ENCODE results near the gene CACUL1.
"Not testable (repeated sequence)": the region's sequence is repeated elsewhere in the genome, so short reads cannot be mapped to it uniquely, and the experiment has no call there.

The CACUL1 gene

DNA sequence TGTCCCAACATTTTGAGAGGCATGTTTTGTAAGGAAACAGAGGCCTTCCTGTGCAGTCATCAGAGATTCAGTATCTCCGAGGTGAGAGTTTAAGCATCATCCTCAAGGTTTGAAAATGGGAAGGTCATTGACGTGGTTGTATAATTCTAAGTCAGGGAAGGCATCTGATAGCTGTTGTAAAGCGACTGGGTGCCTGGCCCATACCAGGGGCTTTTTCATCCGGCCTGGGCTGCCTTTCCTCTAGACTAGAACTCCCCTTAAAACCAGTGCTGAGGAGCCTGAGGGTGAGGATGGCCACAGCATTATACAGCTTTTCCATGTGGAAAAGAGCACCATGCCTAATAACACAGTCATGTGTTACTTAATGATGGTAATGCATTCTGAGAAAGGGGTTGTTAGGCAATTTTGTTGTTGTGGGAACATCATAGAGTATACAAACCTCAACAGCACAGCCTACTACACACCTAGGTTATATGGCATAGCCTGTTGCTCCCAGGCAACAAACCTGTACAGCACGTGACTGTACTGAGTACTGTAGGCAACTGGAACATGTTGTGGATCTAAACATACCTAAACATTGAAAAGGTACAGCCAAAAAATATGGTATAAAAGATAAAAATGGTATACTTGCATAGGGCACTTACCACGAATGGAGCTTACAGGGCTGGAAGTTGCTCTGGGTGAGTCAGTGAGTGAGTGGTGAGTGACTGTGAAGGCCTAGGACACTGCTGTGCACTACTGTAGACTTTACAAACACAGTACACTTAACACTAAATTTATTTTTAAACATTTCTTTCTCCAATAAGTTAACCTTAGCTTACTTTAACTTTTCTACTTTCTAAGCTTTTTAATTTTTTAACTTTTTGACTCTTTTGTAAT, 13.5 kb upstream of the CACUL1 start:
- DNase-seq (ENCODE audit: low read depth in 2 of 2): no peak

DNA sequence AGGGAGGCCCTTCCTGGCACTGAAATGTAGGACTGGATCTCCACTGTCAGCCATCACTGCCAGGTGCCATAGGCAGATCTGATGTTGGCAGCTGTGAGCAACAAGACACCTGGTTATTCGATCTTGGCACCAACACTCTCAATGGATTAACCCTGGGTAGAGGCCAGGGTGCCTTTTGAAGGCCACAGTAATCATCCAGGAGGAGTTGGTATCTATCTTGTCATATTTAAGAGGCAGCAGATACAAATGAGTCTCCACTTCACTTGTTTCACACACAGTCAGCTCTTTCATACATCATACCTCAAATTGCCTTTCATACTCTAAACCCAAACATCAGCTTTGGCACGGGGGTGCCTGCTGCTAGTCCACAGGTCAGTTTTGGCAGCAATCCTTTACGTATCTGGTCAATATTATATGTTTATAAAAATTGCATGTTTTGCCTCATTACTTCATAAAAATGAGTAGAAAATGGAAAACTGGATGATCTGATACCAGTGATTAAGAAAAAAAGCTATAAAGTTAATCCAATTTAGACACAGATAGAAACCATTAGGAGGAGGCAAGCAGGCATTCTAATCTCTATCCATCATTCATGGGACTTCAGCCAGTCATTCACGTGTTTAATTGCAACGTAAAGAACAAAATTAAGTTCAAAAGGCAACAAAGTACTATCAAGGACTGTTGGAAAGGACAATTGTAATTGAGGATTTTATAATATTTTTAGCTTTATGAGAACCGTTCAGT, 12.7 kb upstream of the CACUL1 start:
- DNase-seq (ENCODE audit: low read depth in 2 of 2): no peak

DNA sequence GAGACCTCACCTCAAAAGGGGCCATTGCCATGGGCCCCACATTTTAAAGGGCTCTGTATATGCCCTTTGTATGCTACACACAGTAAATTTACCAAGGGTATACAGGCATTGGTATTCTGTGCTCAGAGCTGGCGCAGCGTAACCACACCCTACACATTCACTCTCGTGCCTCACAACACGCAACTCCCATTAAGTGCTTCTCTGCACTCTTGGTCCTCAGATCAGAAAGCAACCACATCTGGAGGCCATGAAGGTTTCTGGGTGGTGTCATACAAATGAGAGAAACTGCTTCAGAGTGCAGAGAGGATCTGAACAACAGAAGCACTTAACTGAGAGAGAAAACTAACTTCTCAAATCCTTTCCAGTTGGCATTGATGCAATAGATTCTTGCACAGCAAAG, 9.4 kb upstream of the CACUL1 start:
- DNase-seq (ENCODE audit: low read depth in 2 of 2): no peak

DNA sequence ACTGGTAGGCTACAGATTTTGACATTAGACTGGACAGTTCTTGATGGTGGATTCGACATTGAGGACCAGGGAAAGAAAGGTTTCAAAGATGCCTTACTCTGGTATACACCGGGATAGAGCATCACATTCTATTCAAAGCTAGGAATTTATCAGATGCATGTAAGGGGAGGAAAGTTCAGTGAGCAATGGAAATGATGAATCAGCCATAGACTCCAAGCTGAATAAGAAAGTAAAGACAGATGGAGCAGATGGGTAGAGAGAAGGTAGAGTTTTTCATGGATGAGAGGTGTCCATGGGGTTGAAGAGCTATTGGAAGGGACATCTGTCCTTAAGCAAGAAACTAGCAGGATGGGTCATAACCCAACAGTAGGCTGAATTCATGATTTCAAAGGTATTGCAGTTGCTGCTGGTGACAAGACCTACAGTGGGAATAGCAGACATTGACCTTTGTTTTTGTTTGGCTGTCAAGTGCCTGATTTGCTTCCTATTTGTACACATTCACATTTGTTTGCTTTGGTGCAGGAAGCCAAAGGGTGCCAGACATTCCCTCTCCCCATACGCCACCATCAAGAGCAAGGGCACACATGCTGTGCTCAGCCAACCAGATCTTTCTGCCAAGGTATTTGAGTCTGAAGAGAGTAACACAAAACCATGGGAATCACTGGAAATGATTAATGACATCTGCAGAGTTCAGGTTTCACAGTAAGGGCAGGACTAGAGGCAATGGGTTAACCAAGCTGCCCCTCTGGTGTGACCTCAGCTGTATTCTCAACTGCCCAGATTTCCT, 8.6 kb upstream of the CACUL1 start:
- no peak for DNase-seq (ENCODE audit: low read depth in 2 of 2)

DNA sequence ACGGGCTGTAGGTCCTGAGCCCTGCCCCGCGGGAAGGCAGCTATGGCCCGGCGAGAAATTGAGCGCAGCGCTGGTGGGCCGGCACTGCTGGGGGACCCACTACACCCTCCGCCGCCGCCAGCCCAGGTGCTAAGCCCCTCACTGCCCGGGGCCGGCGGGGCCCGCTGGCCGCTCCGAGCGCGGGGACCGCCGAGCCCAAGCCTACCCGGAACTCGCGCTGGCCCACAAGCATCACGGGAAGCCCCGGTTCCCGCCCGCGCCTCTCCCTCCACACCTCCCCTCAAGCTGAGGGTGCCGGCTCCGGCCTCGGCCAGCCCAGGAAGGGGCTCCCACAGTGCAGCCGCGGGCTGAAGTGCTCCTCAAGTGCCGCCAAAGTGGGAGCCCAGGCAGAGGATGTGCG, 5.5 kb upstream of the CACUL1 start:
- no peak for DNase-seq (ENCODE audit: low read depth in 2 of 2)

DNA sequence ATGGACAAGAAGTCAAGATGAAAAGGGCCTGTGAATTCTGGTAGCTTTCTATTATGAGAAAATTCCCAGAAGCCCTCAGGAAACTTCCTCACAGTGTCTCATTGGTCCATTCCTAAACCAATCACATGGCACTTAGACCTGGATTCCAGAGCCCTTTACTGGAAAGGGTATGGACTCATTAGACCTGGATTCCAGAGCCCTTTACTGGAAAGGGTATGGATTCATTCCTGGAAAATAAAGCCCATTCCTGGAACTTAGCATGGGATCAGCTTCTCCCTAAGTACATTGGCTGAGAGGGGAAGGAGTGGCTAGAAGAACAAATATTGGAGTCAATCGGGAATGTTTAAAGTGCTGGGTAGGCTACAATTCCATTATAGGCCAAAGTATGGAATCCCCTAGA, 3.7 kb upstream of the CACUL1 start:
- no peak for DNase-seq (ENCODE audit: low read depth in 2 of 2)

DNA sequence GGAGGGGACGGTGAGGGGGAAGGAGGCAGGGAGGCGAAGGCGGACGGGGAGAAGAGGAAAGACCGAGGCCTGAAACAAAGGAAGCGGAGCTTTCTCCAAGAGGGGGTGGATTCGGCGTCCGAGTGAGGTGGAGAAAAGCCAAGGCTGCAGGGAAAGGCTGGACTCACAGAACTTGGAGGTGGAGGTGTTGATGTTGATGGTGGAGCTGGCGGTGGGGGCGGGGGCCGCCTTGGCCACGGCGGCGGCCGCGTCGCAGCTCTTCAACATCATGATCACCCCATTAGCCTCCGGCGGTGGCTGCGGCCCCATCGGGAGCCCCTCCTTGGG, 578 bp downstream of the CACUL1 start:
- DNase-seq (ENCODE audit: low read depth in 2 of 2): peak in 1 of 2 experiments; percentile 19

DNA sequence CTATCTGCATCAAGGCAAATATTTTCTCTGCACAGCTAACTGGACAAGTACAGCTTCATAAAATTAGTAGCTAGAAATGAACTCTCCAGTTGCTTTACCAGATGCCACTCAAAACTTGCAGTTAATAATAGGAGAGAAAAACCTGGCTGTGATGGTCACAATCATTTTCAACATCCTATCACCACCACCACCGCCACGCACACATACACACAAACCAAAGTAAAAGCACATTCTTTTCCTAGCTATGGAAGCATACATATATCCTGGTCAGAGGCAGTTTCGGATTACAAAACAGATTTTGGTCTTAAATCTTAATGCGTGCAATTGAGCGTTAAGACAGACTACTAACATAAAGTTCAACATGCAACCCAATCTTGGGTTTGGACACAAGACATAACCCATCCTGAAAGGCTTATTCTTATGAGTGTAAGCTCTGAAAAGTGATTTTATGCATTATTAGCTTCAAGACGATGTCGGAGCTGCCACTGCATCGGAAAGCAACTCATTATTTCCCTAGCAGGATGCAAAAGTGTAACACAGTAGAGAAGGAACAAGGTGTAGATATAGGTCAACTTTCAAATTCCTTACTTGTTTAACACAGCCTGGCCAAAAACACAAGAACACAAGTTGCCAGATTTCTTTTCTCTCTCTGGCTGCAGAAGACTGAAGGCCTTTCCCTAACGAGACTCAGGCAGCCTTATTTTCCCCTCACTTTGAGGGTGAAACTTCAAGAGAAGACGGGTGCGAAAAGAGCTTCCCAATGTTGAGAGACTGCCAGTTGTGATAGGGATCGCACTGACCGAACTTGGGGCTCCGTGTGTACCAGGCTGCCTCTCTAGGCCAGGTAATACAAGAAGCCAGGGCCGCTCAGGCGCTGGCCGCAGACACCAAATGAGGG, 1.2 kb downstream of the CACUL1 start:
- DNase-seq (ENCODE audit: low read depth in 2 of 2): peak in 1 of 2 experiments; percentile 24

DNA sequence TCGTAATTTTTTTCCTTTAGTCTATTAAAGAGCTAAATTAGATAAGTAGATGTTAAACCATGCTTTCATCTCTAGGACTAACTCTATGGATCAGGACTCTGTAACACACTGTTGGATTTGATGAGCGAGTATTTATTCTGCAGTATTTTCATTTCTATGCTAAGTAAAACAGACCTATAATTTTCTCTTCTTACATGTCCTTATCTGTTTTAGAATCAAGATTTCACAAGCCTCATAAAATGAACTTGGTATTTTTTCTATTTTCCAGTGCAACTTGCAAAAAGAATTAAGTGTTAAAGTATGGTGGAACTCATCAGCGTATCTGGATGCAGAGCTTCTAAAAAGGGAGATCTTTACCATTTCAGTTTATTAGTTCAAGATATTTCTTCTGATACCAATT, 2.4 kb downstream of the CACUL1 start:
- no peak for DNase-seq (ENCODE audit: low read depth in 2 of 2)

DNA sequence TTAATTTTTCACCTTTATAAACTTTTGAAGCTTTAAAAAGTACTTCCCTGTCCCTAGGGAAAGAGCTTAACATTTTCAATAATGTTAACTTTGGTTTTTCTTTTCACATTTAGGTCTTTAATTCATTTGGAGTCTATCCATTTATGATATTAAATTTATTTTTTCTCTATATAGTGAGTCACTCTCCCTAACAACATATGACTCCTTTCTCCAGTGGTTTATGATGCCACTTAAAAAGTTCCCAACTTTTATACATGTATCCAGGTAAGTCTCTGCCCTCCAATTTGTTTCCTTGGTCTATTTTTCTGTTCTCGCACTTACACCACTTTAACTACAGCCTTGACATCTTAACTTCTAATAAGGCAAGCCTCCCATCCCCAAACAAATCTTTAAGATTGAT, 3.5 kb downstream of the CACUL1 start:
- no peak for DNase-seq (ENCODE audit: low read depth in 2 of 2)

DNA sequence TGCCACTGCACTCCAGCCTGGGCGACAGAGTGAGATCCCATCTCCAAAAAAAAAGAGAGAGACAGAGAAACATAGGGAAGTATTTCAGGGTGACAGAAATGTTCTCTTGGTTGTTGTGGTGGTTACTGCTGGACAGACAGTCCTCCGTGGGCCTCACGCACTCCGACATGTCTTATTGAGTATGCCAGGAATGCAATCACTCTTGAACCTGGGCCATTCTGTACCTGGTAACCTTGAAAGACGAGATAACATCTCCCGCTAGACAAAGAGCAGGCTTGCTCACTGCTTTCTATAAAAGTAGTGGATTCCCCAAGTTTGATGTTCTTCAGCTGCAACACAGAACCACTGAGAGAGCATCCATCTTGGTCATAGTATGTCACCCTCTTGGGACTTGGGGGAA, 6.7 kb downstream of the CACUL1 start:
- DNase-seq (ENCODE audit: low read depth in 2 of 2): no peak

DNA sequence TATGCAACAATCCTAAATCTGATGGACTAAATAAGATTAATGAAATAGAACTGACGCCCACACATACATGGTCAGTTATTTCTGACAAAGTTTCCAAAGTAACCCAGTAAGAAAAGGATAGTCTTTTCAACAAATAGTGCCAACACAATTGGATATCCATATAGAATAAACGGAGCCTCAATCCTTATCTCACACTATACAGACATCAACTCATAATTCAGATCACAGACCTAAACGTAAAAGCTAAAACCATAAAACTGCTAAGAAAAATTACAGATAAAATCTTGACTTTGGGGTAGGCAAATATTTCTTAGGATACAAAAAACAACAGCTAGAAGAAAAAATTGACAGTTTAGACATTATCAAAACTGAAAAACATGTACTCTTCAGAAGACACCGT, 8.5 kb downstream of the CACUL1 start:
- no peak for DNase-seq (ENCODE audit: low read depth in 2 of 2)

DNA sequence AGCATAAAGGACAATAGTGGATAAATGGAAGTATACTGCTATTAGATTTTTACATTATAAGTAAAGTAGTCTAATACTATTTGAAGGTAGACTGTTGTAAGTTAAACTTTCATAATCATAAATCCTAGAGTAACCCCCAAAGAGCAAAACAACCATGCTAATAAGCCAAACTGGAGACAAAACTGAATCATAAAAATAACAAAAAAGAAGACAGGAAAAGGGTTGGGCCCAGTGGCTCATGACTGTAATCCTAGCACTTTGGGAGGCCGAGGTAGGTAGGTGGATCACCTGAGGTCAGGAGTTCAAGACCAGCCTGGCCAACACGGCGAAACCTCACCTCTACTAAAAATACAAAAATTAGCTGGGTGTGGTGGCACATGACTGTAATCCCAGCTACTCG, 9.7 kb downstream of the CACUL1 start:
- no peak for DNase-seq (ENCODE audit: low read depth in 2 of 2)

DNA sequence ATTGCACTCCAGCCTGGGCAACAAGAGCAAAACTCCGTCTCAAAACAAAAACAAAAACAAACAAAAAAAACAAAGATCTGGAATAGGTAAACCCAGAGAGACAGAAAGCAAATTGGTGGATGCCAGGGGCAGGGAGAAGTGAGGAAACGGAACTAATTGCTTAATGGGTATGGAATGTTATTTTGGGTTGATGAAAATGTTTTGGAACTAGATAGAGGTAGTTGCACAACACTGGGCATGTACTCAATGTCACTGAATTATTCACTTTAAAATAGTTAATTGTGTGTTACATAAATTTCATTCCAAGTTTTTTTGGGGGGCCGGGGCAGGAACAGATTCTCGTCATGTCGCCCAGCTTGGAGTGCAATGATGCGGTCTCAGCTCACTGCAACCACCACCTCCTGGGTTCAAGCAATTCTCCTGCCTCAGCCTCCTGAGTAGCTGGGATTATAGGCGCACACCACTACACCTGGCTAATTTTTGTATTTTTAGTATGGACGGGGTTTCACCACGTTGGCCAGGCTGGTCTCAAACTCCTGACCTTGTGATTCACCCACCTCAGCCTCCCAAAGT, 10.3 kb downstream of the CACUL1 start:
- not testable (repeated sequence) for DNase-seq (ENCODE audit: low read depth in 2 of 2)

DNA sequence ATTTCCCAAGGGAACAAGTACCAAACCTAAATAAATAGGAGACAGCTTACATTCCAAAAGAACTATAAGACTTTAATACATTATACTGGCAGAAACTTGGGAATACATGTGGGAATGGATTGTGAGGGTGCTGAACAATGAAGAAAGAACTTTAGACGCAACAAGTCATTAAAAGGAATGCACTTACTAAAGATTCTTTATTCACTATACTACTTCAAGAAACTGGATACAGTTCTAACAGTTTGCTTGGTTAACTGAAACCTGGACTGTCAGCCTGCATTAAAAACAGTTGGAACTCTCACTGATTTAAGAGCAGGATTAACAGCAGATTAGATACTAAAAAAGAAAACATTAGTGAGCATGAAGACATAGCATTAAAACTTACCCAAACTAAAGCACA, 12.0 kb downstream of the CACUL1 start:
- DNase-seq (ENCODE audit: low read depth in 2 of 2): no peak

DNA sequence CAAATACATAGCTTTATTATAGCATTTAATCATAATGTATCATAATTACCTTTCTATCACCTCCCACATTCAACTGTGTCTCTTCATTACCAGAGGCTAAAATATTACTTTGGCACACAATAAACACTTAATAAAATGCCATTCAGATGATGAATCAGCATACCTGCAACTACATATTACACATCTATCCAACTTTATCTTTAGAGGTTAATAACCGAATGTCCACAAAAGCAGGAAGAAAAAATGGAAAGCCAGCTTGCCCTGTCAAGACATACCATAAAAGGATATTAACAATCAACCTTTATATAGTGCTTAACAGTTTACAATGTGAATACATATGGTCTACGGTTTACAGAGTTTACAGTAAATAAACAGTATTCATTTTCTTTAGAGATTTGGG, 12.7 kb downstream of the CACUL1 start:
- DNase-seq (ENCODE audit: low read depth in 2 of 2): no peak

DNA sequence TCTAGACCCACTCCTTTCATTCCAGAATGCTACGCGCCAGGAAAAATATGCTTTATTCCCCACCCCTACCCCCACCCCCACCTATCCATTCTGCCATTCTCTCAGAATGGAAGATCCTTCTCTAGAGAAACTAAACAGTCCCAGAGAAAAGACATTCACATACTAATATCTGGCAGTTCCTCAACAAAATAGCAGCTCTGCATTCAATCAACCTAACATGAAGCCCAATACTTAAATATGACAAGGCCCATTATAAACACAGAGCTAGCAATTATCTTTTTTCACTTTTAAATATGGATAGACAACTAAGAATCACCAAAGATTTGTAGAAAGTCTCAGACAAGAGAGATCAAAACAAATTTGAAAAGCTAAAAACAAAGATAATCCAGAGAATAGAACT, 16.4 kb downstream of the CACUL1 start:
- no peak for DNase-seq (ENCODE audit: low read depth in 2 of 2)

DNA sequence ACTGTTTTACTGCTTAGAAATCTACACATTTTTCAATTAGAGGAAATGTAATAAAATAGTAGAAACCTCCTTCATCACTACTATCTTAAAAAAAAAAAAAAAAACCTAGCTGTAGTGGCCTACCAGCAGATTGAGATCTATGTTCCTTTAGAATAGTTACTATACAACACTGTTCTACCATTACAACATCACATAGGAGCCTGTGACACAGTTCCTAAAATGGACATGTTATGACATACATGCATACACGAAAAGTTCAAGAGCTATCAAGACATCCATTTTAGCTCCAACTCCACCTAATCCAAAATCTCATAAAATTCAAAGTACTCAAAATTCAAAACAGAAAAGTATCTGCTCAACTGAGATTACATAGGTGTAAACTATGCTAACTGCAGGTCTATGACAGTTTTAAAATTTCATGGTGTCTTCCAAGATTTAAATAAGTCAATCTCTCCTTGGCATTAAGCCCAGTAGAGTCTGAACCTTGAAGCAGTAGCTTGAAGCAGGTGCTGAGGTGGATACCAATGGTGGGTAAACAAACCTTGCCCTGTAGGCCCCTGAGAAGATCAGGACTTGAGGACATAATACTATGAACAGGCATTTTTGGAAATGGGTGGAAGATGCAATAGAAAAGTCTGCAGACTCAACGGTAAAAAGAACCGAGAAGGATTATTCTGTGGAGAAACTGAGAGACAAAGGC, 17.0 kb downstream of the CACUL1 start:
- DNase-seq (ENCODE audit: low read depth in 2 of 2): no peak

DNA sequence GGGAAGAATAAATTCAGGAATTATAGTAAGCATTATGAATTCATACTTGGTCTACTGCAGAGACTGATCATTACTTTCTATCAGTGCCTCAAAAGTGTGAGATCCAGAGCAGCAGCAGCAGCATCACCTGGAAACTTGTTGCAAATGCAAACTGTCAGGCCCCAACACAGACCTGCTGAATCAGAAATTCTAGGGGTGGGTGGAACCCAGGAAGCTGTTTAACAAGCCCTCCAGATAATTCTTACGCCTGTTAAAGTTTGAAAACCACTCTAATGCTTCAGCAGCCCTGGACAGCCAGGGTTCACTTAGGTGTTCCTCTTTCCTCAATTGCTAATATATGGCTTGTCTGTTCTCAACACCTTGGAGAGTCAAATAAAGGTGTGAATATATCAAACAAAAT, 19.5 kb downstream of the CACUL1 start:
- no peak for DNase-seq (ENCODE audit: low read depth in 2 of 2)

DNA sequence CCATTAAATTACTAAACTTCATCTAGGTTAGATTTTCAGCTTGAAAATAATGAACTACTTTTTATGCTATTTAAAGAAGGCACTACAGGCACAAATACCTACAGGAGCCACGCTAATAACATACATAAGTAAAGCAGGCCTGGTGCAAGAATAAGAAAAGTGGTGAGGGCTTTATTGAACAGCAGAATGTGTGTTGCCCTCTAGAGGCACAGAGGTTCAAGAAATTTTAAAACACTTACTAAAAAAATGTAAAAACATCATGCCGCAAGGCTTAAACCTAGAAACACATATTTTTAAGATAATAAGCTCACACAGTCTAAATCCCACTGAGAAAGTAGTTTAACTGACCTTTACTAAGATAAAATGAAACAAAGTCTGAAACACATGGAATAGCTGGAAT, 20.3 kb downstream of the CACUL1 start:
- DNase-seq (ENCODE audit: low read depth in 2 of 2): no peak

All from stimulated activated CD4-positive, alpha-beta T cell treated with anti-CD3 and anti-CD28 coated beads, Interleukin-12 subunit alpha, Interleukin-12 subunit beta, amount 100 ng/mL, for 24 hours (primary cell).